Brain microvascular endothelial cell (primary cell): ENCODE data around the gene RPS16.

Experiments used
- DNase-seq: peaks from one replicate; pipeline ENCODE4 v3.0.0-alpha.2; 2020
- H3K27ac ChIP-seq: fragments of 250-450 bp; sonication (Bioruptor Pico); 2 replicates; pipeline ENCODE4 v1.5.1; 2020; ENCODE audit warnings: mild to moderate bottlenecking, moderate library complexity
- H3K27me3 ChIP-seq: fragments of 250-450 bp; sonication (Bioruptor Pico); replicated peaks from 2 replicates; pipeline ENCODE4 v1.5.1; 2020; ENCODE audit warnings: mild to moderate bottlenecking
- H3K36me3 ChIP-seq: fragments of 250-450 bp; sonication (Bioruptor Pico); replicated peaks from 2 replicates; pipeline ENCODE4 v1.5.1; 2020; ENCODE audit warnings: mild to moderate bottlenecking
- H3K4me3 ChIP-seq: 2 replicates; pipeline ENCODE4 v1.5.1; 2011; ENCODE audit warnings: low read depth, mild to moderate bottlenecking, control low read depth, low read length, moderate library complexity
- in situ Hi-C: cut with HindIII; loops from 2 replicates; pipeline ENCODE4 v1.10.0; 2017; ENCODE audit warnings: low sequenced_read_pairs, low pct_ligation_motif_present
- TF ChIP-seq, protein P1 (sequence below): IDR thresholded peaks from 2 replicates; pipeline ENCODE4 v1.5.1; 2011; ENCODE audit warnings: low read depth, mild to moderate bottlenecking, moderate library complexity, low read length, control low read depth, inconsistent platforms; ENCODE audit errors: missing control alignments

RPS16 gene

DNA sequence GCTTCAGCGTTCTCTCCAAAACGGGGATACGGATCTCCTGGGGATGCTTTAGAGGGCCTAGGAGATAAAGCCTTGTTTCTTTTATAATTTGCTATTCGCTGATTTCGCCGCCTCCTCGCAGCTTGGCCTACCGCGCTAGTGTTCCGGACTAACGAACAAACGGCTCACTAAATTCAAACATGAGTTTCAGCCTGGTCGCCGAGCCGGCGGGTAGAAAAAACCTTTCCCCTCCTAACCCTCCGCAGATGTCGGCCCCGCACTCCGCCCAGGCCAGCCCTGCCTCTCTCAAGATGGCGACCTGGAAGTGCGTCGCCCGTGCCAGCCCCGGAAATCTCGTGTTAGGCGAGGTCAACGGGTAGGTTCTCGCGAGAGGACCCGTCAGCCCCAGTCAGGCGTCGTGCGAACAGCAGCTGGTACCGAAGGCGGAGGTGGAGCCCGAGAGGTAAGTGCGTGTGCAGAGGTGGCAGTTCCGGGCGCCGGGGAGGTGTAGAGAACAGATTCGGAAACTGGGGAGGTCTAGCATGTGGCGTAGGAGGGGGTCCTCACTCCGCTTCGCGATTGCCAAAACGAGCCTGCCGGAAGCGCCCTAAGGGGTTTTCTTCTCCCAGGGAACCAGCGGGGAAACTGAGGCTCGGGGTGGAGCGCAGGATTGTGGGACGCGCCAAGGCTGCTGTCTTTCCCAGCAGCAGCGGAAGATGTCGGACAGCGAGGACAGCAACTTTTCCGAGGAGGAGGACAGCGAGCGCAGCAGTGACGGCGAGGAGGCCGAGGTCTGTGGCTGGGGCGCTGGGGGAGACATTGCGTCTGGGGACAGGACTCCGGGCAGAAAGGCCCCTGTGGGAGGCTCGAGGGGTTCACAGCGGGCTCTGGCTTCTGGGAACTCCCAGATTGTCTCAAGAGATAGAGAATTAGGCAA, 9.7 kb upstream of the RPS16 start, which contains the start of gene SUPT5H:
SUPT5H (plus strand) TSS at position 387 of the 916 bp plus-strand sequence; CDS start at position 696, 309 bp downstream.
- peaks cover 6% of the 10 kb centered on the region for H3K36me3 ChIP-seq
- in situ Hi-C loops: no loop called here
- peak; percentile 92 for DNase-seq
- H3K4me3 ChIP-seq: peak within 1 kb of the TSS; percentile 99
- no peaks in the 10 kb centered on the region for H3K27me3 ChIP-seq
- TF ChIP-seq, protein P1, sequence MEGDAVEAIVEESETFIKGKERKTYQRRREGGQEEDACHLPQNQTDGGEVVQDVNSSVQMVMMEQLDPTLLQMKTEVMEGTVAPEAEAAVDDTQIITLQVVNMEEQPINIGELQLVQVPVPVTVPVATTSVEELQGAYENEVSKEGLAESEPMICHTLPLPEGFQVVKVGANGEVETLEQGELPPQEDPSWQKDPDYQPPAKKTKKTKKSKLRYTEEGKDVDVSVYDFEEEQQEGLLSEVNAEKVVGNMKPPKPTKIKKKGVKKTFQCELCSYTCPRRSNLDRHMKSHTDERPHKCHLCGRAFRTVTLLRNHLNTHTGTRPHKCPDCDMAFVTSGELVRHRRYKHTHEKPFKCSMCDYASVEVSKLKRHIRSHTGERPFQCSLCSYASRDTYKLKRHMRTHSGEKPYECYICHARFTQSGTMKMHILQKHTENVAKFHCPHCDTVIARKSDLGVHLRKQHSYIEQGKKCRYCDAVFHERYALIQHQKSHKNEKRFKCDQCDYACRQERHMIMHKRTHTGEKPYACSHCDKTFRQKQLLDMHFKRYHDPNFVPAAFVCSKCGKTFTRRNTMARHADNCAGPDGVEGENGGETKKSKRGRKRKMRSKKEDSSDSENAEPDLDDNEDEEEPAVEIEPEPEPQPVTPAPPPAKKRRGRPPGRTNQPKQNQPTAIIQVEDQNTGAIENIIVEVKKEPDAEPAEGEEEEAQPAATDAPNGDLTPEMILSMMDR: no peak
- peak within 1 kb of the TSS; percentile 96 for H3K27ac ChIP-seq

DNA sequence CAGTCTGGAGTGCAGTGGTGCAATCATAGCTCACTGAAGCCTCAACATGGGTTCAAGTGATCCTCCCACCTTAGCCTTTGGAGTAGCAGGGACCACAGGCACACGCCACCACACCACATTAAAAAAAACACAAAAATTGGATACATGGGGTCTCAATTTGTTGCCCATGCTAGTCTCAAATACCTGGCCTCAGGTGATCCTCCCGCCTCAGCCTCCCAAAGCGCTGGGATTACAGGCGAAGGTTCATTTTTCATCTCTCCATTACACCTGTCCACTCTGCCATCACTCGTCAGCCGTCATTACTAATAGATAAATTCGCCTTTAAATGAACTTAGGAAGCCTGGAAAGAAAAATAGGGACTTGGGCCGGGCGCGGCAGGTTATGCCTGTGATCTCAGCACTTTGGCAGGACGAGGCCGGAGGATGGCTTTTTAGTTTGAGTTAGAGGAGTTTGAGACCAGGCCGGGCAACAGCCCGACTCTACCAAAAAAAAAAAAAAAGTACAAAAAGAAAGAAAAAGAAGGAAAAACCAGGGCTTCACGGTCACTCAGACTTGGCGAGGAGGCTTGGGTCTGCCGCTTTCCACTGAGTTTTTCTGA, 8.9 kb upstream of the RPS16 start:
- no peaks in the 10 kb centered on the region for H3K27me3 ChIP-seq
- H3K36me3 ChIP-seq: peaks cover 6% of the 10 kb centered on the region
- H3K4me3 ChIP-seq: peak overlapping the region; percentile 99
- DNase-seq: no peak
- TF ChIP-seq, protein P1: no peak
- in situ Hi-C loops: no loop called here
- H3K27ac ChIP-seq: peak overlapping the region; percentile 96

DNA sequence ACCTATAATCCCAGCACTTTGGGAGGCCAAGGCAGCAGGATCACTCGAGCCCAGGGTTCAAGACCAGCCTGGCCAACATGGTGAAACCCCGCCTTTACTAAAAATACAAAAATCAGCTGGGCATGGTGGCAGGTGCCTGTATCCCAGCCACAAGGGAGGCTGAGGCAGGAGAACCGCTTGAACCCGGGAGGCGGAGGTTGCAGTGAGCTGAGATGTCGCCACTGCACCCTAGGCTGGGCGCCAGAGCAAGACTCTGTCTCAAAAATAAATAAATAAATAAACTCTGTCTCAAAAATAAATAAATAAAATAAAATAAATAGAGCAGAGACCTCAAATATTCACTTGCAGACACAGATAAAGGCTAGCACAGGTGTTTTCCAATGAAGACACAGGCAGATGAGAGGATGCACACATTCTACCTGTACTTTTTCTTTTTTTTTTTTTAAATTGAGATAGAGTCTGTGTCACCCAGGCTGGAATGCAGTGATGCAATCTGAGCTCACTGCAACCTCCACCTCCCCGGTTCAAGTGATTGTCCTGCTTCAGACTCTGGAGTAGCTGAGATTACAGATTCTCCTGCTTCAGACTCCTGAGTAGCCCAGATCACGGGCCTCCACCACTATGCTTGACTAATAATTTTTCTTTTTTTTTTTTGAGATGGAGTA, 2.7 kb upstream of the RPS16 start:
- TF ChIP-seq, protein P1: no peak
- peaks cover 18% of the 10 kb centered on the region for H3K36me3 ChIP-seq
- in situ Hi-C loops: no loop called here
- no peak overlapping the region for H3K27ac ChIP-seq
- no peak overlapping the region for H3K4me3 ChIP-seq
- DNase-seq: peak; percentile 59
- H3K27me3 ChIP-seq: no peaks in the 10 kb centered on the region

DNA sequence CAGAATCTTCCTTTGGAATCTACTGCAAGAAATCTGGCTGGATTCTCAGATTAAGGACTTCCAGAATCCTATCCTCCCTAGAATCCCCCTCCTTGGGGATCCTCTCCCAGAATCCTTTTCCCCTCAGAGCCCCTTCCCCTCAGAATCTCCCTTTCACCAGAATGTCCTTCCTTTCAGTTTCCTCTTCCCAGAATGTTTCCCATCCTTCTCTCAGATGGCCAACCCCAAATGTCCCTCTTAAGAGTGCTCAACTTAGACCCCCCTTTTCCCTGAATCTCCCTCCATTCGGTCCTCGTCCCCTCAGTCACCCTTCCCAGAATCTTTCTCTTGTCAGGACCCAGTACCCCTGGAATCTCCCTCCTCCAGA, 584 bp upstream of the RPS16 start:
- H3K27ac ChIP-seq: peak overlapping the region; percentile 99
- H3K27me3 ChIP-seq: no peaks in the 10 kb centered on the region
- H3K4me3 ChIP-seq: peak overlapping the region; percentile 52
- peaks cover 35% of the 10 kb centered on the region for H3K36me3 ChIP-seq
- in situ Hi-C loops: no loop called here
- TF ChIP-seq, protein P1: no peak
- DNase-seq: no peak

DNA sequence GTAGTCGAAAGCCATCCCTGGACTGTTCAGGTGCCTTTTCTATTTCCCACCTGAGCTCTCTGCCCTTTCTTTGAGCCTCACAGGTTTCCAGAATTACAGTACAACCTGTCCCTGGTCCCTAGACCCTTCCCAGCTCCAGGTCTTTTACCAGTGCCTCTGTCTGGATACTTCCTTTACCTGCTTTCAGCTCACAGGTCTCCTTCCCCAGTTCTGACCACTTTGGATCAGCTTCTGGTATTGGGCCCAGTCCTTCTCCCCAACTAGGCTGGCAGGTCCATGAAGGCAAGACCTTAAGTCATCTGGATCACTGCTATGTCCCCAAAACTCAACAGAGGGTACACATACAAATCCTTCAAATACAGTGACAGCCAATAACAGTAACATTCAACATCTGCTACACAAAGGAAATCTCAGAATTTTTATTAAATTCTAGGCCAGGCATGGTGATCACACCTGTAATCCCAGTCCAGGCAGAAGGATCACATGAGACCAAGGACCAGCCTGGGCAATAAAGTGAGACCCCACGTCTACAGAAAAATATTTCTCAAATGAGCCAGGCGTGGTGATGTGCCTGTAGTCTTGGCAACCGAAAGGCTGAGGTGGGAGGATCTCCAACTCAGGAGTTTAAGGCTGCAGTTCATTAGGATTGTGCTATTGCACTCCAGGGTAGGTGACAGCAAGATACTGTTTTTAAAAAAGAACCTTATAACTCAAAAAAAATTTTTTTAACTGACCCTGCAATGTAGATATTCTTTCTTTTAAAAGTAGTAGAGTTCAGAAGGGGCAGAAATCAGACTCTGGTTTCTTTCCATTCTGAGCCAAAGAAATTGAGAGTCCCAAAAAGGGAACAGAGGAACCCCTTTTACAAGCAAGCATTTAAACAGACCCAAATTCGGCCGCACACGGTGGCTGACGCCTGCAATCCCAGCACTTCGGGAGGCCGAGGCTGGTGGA, 1.3 kb downstream of the RPS16 start:
- peak overlapping the region; percentile 99 for H3K27ac ChIP-seq
- DNase-seq: no peak
- H3K27me3 ChIP-seq: no peaks in the 10 kb centered on the region
- TF ChIP-seq, protein P1: no peak
- H3K4me3 ChIP-seq: peak overlapping the region; percentile 97
- peaks cover 35% of the 10 kb centered on the region for H3K36me3 ChIP-seq
- in situ Hi-C loops: no loop called here
